H9 (cell line): ENCODE measurements around the gene TMEM221. TPM values are rescaled to one million over a fixed set of nuclear protein-coding genes. Genes with fewer than 3 reads are reported as not detected.

Experiments
- DNase-seq: peaks from one replicate; pipeline ENCODE4 v3.0.0-alpha.2; 2017
- H2AFZ ChIP-seq: one replicate; pipeline ENCODE4 v1.6.1; 2013; ENCODE audit warnings: mild to moderate bottlenecking, low read length, control low read depth, moderate library complexity
- H2AK5ac ChIP-seq: 2 replicates; pipeline ENCODE4 v1.6.1; 2013; ENCODE audit warnings: low read length, control low read depth, mixed read lengths; ENCODE audit not compliant: insufficient read length
- H2BK120ac ChIP-seq: one replicate; pipeline ENCODE4 v1.6.1; 2013; ENCODE audit warnings: low read depth, mild to moderate bottlenecking, low read length, control low read depth, inconsistent platforms; ENCODE audit not compliant: poor library complexity, severe bottlenecking
- H2BK12ac ChIP-seq: 2 replicates; pipeline ENCODE4 v1.6.1; 2013; ENCODE audit warnings: low read length, control low read depth, mixed read lengths, low read depth; ENCODE audit not compliant: insufficient read length
- H2BK15ac ChIP-seq: 2 replicates; pipeline ENCODE4 v1.6.1; 2013; ENCODE audit warnings: low read depth, low read length, control low read depth
- H2BK20ac ChIP-seq: one replicate; pipeline ENCODE4 v1.6.1; 2013; ENCODE audit warnings: low read depth, mild to moderate bottlenecking, low read length, control low read depth, inconsistent platforms; ENCODE audit not compliant: poor library complexity, severe bottlenecking
- H2BK5ac ChIP-seq: 2 replicates; pipeline ENCODE4 v1.6.1; 2013; ENCODE audit warnings: low read length, control low read depth, mixed read lengths; ENCODE audit not compliant: insufficient read length
- H3K14ac ChIP-seq: 2 replicates; pipeline ENCODE4 v1.6.1; 2013; ENCODE audit warnings: low read length, control low read depth; ENCODE audit not compliant: insufficient read depth
- H3K18ac ChIP-seq: 2 replicates; pipeline ENCODE4 v1.6.1; 2013; ENCODE audit warnings: low read depth, mild to moderate bottlenecking, mixed read lengths, low read length, control low read depth; ENCODE audit not compliant: insufficient read length
- H3K23ac ChIP-seq: 2 replicates; pipeline ENCODE4 v1.6.1; 2013; ENCODE audit warnings: low read length, control low read depth, mixed read lengths, low read depth; ENCODE audit not compliant: insufficient read length
- H3K23me2 ChIP-seq: 2 replicates; pipeline ENCODE4 v1.6.1; 2013; ENCODE audit warnings: low read depth, mild to moderate bottlenecking, mixed read lengths, low read length, control low read depth; ENCODE audit not compliant: insufficient read length, poor library complexity, severe bottlenecking
- H3K27ac ChIP-seq: 2 replicates; pipeline ENCODE4 v1.5.1; 2013; ENCODE audit warnings: low read length, control low read depth, mixed read lengths, low read depth; ENCODE audit not compliant: insufficient read length
- H3K27me3 ChIP-seq: 2 replicates; pipeline ENCODE4 v1.6.1; 2013; ENCODE audit warnings: low read length, control low read depth, inconsistent platforms; ENCODE audit not compliant: insufficient read depth
- H3K4ac ChIP-seq: 2 replicates; pipeline ENCODE4 v1.6.1; 2013; ENCODE audit warnings: low read depth, mild to moderate bottlenecking, control low read depth, inconsistent platforms, low read length, moderate library complexity
- H3K4me1 ChIP-seq: 2 replicates; pipeline ENCODE4 v1.6.1; 2013; ENCODE audit warnings: low read length, control low read depth, inconsistent platforms; ENCODE audit not compliant: insufficient read depth
- H3K4me2 ChIP-seq: 2 replicates; pipeline ENCODE4 v1.6.1; 2013; ENCODE audit warnings: low read length, control low read depth, mixed read lengths; ENCODE audit not compliant: insufficient read length, insufficient read depth
- H3K56ac ChIP-seq: 2 replicates; pipeline ENCODE4 v1.6.1; 2013; ENCODE audit warnings: low read depth, mild to moderate bottlenecking, mixed read lengths, low read length, control low read depth; ENCODE audit not compliant: insufficient read length
- H3K79me1 ChIP-seq: 2 replicates; pipeline ENCODE4 v1.6.1; 2013; ENCODE audit warnings: low read depth, mild to moderate bottlenecking, moderate library complexity, low read length, control low read depth, inconsistent platforms; ENCODE audit not compliant: insufficient read depth, poor library complexity, severe bottlenecking
- H3K79me2 ChIP-seq: 2 replicates; pipeline ENCODE4 v1.6.1; 2013; ENCODE audit warnings: low read length, control low read depth, inconsistent platforms; ENCODE audit not compliant: insufficient read depth
- H3K9ac ChIP-seq: 2 replicates; pipeline ENCODE4 v1.6.1; 2013; ENCODE audit warnings: low read length, control low read depth, mixed read lengths; ENCODE audit not compliant: insufficient read length; ENCODE audit errors: extremely low read depth
- H3K9me3 ChIP-seq: one replicate; pipeline ENCODE4 v1.6.1; 2013; ENCODE audit warnings: low read depth, low read length, inconsistent platforms; ENCODE audit not compliant: control insufficient read depth
- H3T11ph ChIP-seq: one replicate; pipeline ENCODE4 v1.6.1; 2013; ENCODE audit warnings: mild to moderate bottlenecking, low read length, control low read depth, inconsistent platforms
- H4K20me1 ChIP-seq: one replicate; pipeline ENCODE4 v1.6.1; 2013; ENCODE audit not compliant: control insufficient read depth, insufficient read length, insufficient read depth
- H4K5ac ChIP-seq: 2 replicates; pipeline ENCODE4 v1.6.1; 2013; ENCODE audit warnings: low read depth, mild to moderate bottlenecking, mixed read lengths, low read length, control low read depth; ENCODE audit not compliant: insufficient read length
- H4K8ac ChIP-seq: replicated peaks from 2 replicates; pipeline ENCODE4 v1.6.1; 2013; ENCODE audit warnings: low read length, control low read depth, mixed read lengths, low read depth; ENCODE audit not compliant: insufficient read length
- H4K91ac ChIP-seq: 2 replicates; pipeline ENCODE4 v1.6.1; 2013; ENCODE audit warnings: low read depth, mild to moderate bottlenecking, moderate library complexity, mixed read lengths, low read length, control low read depth; ENCODE audit not compliant: insufficient read length
- H3K27ac Mint-ChIP-seq, 3 experiments: 2 replicates in 2 of 3; 3 replicates in 1 of 3; pipeline ENCODE4 v1.8.0; 2020 to 2021; ENCODE audit warnings: mixed read lengths in 3 of 3, mild to moderate bottlenecking in 1 of 3, moderate library complexity in 1 of 3
- H3K27me3 Mint-ChIP-seq: 2 replicates; pipeline ENCODE4 v1.8.0; 2021; ENCODE audit warnings: low read depth, mild to moderate bottlenecking, moderate library complexity, mixed read lengths
- H3K36me3 Mint-ChIP-seq, 3 experiments: 2 replicates in 2 of 3; 3 replicates in 1 of 3; pipeline ENCODE4 v1.8.0; 2020 to 2021; ENCODE audit warnings: low read depth in 3 of 3, mixed read lengths in 3 of 3; ENCODE audit not compliant: insufficient read depth in 1 of 3
- H3K4me1 Mint-ChIP-seq, 2 experiments: 2 replicates each; pipeline ENCODE4 v1.8.0; 2020; ENCODE audit warnings: mixed read lengths in 2 of 2
- H3K4me3 Mint-ChIP-seq, 2 experiments: 2 replicates in 1 of 2; 3 replicates in 1 of 2; pipeline ENCODE4 v1.8.0; 2020 to 2021; ENCODE audit warnings: mild to moderate bottlenecking in 2 of 2, mixed read lengths in 2 of 2, moderate library complexity in 1 of 2
- H3K9me3 Mint-ChIP-seq, 2 experiments: 2 replicates in 1 of 2; 3 replicates in 1 of 2; pipeline ENCODE4 v1.8.0; 2020; ENCODE audit warnings: mild to moderate bottlenecking in 2 of 2, mixed read lengths in 2 of 2, moderate library complexity in 1 of 2
- WGBS: extraction: QIAGEN DNeasy Blood & Tissue Kit; methylation state at CpG from one replicate; pipeline ENCODE4 v1.1.7; 2013; ENCODE audit warnings: missing lambda C conversion rate, low lambda C conversion rate, mixed read lengths; ENCODE audit not compliant: insufficient read length; ENCODE audit errors: extremely low coverage; 5-methylcytosine and 5-hydroxymethylcytosine counted together
- total RNA-seq: library from RNA; stranded (reverse); gene quantifications from 2 replicates; pipeline ENCODE4 v1.2.1, GENCODE V29; 2021
- TF ChIP-seq, protein P1 (sequence below): fragments of 200-600 bp; sonication (generic); conservative IDR thresholded peaks from 3 replicates; pipeline ENCODE4 v1.8.0; 2021; ENCODE audit warnings: antibody characterized with exemption, mild to moderate bottlenecking

The TMEM221 gene
- total RNA-seq, 1 experiment from 2014 or later, result 1.4 TPM

DNA sequence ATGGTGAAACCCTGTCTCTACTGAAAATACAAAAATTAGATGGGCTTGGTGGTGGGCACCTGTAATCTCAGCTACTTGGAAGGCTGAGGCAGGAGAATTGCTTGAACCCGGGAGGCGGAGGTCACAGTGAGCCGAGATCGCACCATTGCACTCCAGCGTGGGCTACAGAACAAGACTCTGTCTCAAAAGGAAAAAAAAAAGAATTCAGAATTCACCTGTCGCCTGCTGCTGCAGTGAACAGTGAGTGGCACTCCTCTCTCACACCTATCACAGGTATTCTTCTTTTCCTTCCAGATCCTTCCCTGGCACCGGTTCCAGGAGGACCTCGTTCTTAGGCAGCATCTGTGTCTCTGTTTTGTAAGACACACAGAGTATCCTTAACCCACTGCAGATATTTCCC, 34.4 kb downstream of the TMEM221 start:
- Histone ChIP-seq H4K5ac (no peak overlapping the region), H3K4ac (no peak overlapping the region), H2BK20ac (no peak overlapping the region), H4K91ac (no peak overlapping the region), H2AK5ac (no peak overlapping the region), H2BK120ac (no peak overlapping the region), H3K79me1 (no peaks in the 10 kb centered on the region), H4K8ac (no peak overlapping the region), H2BK5ac (no peak overlapping the region), H3K23me2 (peaks cover 4% of the 10 kb centered on the region), H3K23ac (no peak overlapping the region), H3K56ac (no peak overlapping the region), H3K27me3 (no peaks in the 10 kb centered on the region), H3K4me1 (no peaks in the 10 kb centered on the region; the same call in 1 of the 2 replicates), H4K20me1 (no peaks in the 10 kb centered on the region), H3K79me2 (no peaks in the 10 kb centered on the region), H2BK12ac (no peak overlapping the region), H3T11ph (no peak overlapping the region), H3K4me2 (no peak overlapping the region), H3K9me3 (no peaks in the 10 kb centered on the region), H2AFZ (no peak overlapping the region), H3K14ac (no peak overlapping the region), H3K18ac (no peak overlapping the region), H3K27ac (no peak overlapping the region), H2BK15ac (no peak overlapping the region), H3K9ac (no peak overlapping the region)
- no peaks in the 10 kb centered on the region; a peak in 1 of 5 replicates for H3K9me3 Mint-ChIP-seq
- H3K4me3 Mint-ChIP-seq, result no peak overlapping the region
- TF ChIP-seq, protein P1, sequence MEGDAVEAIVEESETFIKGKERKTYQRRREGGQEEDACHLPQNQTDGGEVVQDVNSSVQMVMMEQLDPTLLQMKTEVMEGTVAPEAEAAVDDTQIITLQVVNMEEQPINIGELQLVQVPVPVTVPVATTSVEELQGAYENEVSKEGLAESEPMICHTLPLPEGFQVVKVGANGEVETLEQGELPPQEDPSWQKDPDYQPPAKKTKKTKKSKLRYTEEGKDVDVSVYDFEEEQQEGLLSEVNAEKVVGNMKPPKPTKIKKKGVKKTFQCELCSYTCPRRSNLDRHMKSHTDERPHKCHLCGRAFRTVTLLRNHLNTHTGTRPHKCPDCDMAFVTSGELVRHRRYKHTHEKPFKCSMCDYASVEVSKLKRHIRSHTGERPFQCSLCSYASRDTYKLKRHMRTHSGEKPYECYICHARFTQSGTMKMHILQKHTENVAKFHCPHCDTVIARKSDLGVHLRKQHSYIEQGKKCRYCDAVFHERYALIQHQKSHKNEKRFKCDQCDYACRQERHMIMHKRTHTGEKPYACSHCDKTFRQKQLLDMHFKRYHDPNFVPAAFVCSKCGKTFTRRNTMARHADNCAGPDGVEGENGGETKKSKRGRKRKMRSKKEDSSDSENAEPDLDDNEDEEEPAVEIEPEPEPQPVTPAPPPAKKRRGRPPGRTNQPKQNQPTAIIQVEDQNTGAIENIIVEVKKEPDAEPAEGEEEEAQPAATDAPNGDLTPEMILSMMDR, result no peak
- peaks cover 2 to 32% (median 7%) of the 10 kb centered on the region in 3 experiments; a peak in 4 of 7 replicates for H3K36me3 Mint-ChIP-seq
- H3K27me3 Mint-ChIP-seq, result peaks cover 34% of the 10 kb centered on the region
- WGBS, result no CpG with 5 or more reads among the region's 8 CpGs
- H3K27ac Mint-ChIP-seq, result peak overlapping the region in 2 of 3 experiments; percentile 81 to 82; a peak in 3 of 7 replicates
- peaks cover 28 to 44% of the 10 kb centered on the region in 2 experiments for H3K4me1 Mint-ChIP-seq
- no peak for DNase-seq
